HepG2 (cell line): ENCODE measurements around the gene MCFD2. TPM values are rescaled to one million over a fixed set of nuclear protein-coding genes. Genes with fewer than 3 reads are reported as not detected.
A peak's percentile ranks its signal among the peaks of the same experiment; 100 is the strongest.

Experiments
- ATAC-seq: fragments of 200-7000 bp; cut with Tn5 transposase; 3 replicates; pipeline ENCODE4 v1.9.1; 2020; ENCODE audit warnings: mild to moderate bottlenecking, moderate library complexity
- BruUV-seq: library from RNA; stranded (reverse); fragments of 400-500 nt; replicated peaks from 2 replicates; lab custom pipeline; 2021; lab: Mats Ljungman, UMichigan
- CTCF ChIA-PET: fragments of 300-600 bp; formaldehyde crosslinking; extraction: SDS; loops from one replicate; lab custom pipeline; 2021; ENCODE audit warnings: low total read pairs, inconsistent platforms, low intra/inter-chr PET ratio; lab: Yijun Ruan, JAX
- POLR2A ChIA-PET: fragments of 350-600 bp; sonication (Branson Sonifier 250); formaldehyde crosslinking; loops from one replicate; lab custom pipeline; 2020; ENCODE audit warnings: antibody characterized with exemption, inconsistent platforms; lab: Yijun Ruan, JAX
- DNase-seq: peaks from one replicate; pipeline ENCODE4 v3.0.0-alpha.2; 2015; ENCODE audit warnings: low spot score
- FAIRE-seq: peaks from 3 replicates; lab custom pipeline; 2011; peaks lifted over from hg19 to GRCh38; lab: Jason Lieb, UNC
- H2AFZ ChIP-seq: one replicate; pipeline ENCODE4 v1.6.1; 2011; ENCODE audit warnings: low read length, inconsistent platforms
- H3K27ac ChIP-seq: fragments of 300-600 bp; 3 replicates; pipeline ENCODE4 v1.8.0; 2011; ENCODE audit warnings: mixed run types, mild to moderate bottlenecking, mixed read lengths, low read length, inconsistent platforms; ENCODE audit not compliant: insufficient read depth; ENCODE audit errors: extremely low read length
- H3K27me3 ChIP-seq, 2 experiments: fragments of 200-600 bp in 1 of 2; 2 replicates in 1 of 2; 3 replicates in 1 of 2; pipeline versions ENCODE4 v1.6.0 to v1.8.0; 2011; ENCODE audit warnings: low read length in 2 of 2, mild to moderate bottlenecking in 2 of 2, moderate library complexity in 2 of 2, inconsistent platforms in 1 of 2; ENCODE audit not compliant: insufficient read depth in 2 of 2, control insufficient read depth in 1 of 2
- H3K36me3 ChIP-seq, 2 experiments: fragments of 200-600 bp in 1 of 2; replicated peaks in 1 of 2; 2 replicates in 1 of 2; 3 replicates in 1 of 2; pipeline versions ENCODE4 v1.5.1 to v1.8.0; 2011; ENCODE audit warnings: low read length in 2 of 2, inconsistent platforms in 1 of 2; ENCODE audit not compliant: insufficient read depth in 2 of 2, control insufficient read depth in 1 of 2
- H3K4me1 ChIP-seq: 2 replicates; pipeline ENCODE4 v1.5.1; 2012; ENCODE audit warnings: low read length, inconsistent platforms; ENCODE audit not compliant: insufficient read depth
- H3K4me2 ChIP-seq: 2 replicates; pipeline ENCODE4 v1.6.0; 2011; ENCODE audit warnings: low read depth, low read length, inconsistent platforms
- H3K4me3 ChIP-seq, 3 experiments: fragments of 200-600 bp in 1 of 3; sonication (generic), shearing (Covaris generic) in 1 of 3; replicated peaks in 1 of 3; 2 replicates each; pipeline ENCODE4 v1.5.1; 2011 to 2016; ENCODE audit warnings: low read length in 3 of 3, inconsistent platforms in 2 of 3, low read depth in 2 of 3, mild to moderate bottlenecking in 2 of 3, control low read depth in 1 of 3, mixed read lengths in 1 of 3; ENCODE audit not compliant: insufficient read depth in 1 of 3
- H3K79me2 ChIP-seq: one replicate; pipeline ENCODE4 v1.6.1; 2011; ENCODE audit warnings: low read length, inconsistent platforms; ENCODE audit not compliant: insufficient read depth
- H3K9ac ChIP-seq: 2 replicates; pipeline ENCODE4 v1.6.0; 2011; ENCODE audit warnings: mild to moderate bottlenecking, low read depth, low read length, inconsistent platforms; ENCODE audit not compliant: insufficient read depth
- H3K9me3 ChIP-seq: 2 replicates; pipeline ENCODE4 v1.5.1; 2012; ENCODE audit warnings: mild to moderate bottlenecking, low read length
- H4K20me1 ChIP-seq: 2 replicates; pipeline ENCODE4 v1.6.0; 2011; ENCODE audit warnings: inconsistent platforms, mild to moderate bottlenecking, low read length, moderate library complexity; ENCODE audit not compliant: insufficient read depth
- FOXA1 ChIP-seq, 2 experiments: fragments of 450-650 bp in 1 of 2; sonication (generic) in 1 of 2; formaldehyde crosslinking in 1 of 2; IDR thresholded peaks; 2 replicates each; pipeline versions ENCODE4 v1.4.0 to v1.6.1; 2016 to 2020; ENCODE audit warnings: missing genetic modification reagents in 1 of 2
- POLR2AphosphoS5 ChIP-seq: IDR thresholded peaks from 2 replicates; pipeline ENCODE4 v1.6.1; 2012; ENCODE audit warnings: low read depth, low read length
- SALL1 ChIP-seq: sonication (generic); formaldehyde crosslinking; IDR thresholded peaks from 2 replicates; pipeline ENCODE4 v1.8.0; 2022; ENCODE audit warnings: mild to moderate bottlenecking, missing genetic modification reagents
- TEAD3 ChIP-seq: optimal IDR thresholded peaks from 2 replicates; pipeline ENCODE3; 2016; ENCODE audit warnings: borderline replicate concordance
- ZNF780A ChIP-seq: sonication (generic); formaldehyde crosslinking; IDR thresholded peaks from 2 replicates; pipeline ENCODE4 v1.8.0; 2022; ENCODE audit warnings: mild to moderate bottlenecking, missing genetic modification reagents, moderate library complexity
- WGBS: methylation state at CpG from one replicate; pipeline ENCODE4 v1.1.6; 2017; ENCODE audit warnings: low lambda C conversion rate; 5-methylcytosine and 5-hydroxymethylcytosine counted together
- in situ Hi-C: cut with HindIII; loops from 2 replicates; pipeline ENCODE4 v1.10.0; 2017; ENCODE audit warnings: low pct_unique_long_range_greater_than_20kb; ENCODE audit not compliant: extremely low pct_ligation_motif_present
- intact Hi-C: fragments of 100-400 bp; cut with micrococcal nuclease; formaldehyde crosslinking; loops from one replicate; pipeline ENCODE4 v1.10.0; 2022; ENCODE audit not compliant: unreplicated experiment
- polyA plus RNA-seq, 8 experiments: library from polyadenylated mRNA; depleted of rRNA in 3 of 8; stranded (reverse) in 7 of 8; unstranded in 1 of 8; fragments of >200 nt; fragmentation: Illumina TruSeq in 4 of 8; extraction: Trizol in 4 of 8; gene quantifications; 2 replicates each; pipeline versions ENCODE4 v1.2.1 to v1.2.3, GENCODE V29; 2011 to 2016; ENCODE audit warnings: low read depth in 4 of 8, missing spikeins in 1 of 8, mixed read lengths in 1 of 8; ENCODE audit not compliant: insufficient read depth in 1 of 8
- total RNA-seq, 5 experiments: library from RNA; depleted of rRNA; stranded (reverse); fragments of >200 nt; fragmentation: Illumina TruSeq; extraction: Trizol; gene quantifications; 2 replicates each; pipeline ENCODE4 v1.2.3, GENCODE V29; 2016; ENCODE audit warnings: low read depth in 1 of 5
- TF ChIP-seq, protein P1 (sequence below): sonication (generic); formaldehyde crosslinking; IDR thresholded peaks from 2 replicates; pipeline ENCODE4 v1.5.1; 2020; ENCODE audit warnings: mild to moderate bottlenecking, missing genetic modification reagents, moderate library complexity
- TF ChIP-seq, protein P2 (sequence below): sonication (generic); formaldehyde crosslinking; IDR thresholded peaks from 2 replicates; pipeline ENCODE4 v1.4.0; 2020; ENCODE audit warnings: missing genetic modification reagents

Gene MCFD2
- total and polyA plus RNA-seq, 2 of the 13 experiments (the other 11 are each of a cell fraction or from before 2014, with no cell fraction given): 183 to 232 TPM

GRCh38 chr2:46964835-46965560 is 49.4 kb upstream of the MCFD2 start:
- H2AFZ ChIP-seq: no peak overlapping the region
- TF ChIP-seq POLR2AphosphoS5 (no peak), TEAD3 (peak; percentile 47), FOXA1 (IDR thresholded peaks at IDR 0.05) (no peak), FOXA1 (CRISPR knock-in tag; IDR thresholded peaks at IDR 0.05) (peak; percentile 60; the same call in 1 of the 2 replicates), ZNF780A (no peak), SALL1 (peak; percentile 7; the same call in 1 of the 2 replicates)
- TF ChIP-seq, protein P1, sequence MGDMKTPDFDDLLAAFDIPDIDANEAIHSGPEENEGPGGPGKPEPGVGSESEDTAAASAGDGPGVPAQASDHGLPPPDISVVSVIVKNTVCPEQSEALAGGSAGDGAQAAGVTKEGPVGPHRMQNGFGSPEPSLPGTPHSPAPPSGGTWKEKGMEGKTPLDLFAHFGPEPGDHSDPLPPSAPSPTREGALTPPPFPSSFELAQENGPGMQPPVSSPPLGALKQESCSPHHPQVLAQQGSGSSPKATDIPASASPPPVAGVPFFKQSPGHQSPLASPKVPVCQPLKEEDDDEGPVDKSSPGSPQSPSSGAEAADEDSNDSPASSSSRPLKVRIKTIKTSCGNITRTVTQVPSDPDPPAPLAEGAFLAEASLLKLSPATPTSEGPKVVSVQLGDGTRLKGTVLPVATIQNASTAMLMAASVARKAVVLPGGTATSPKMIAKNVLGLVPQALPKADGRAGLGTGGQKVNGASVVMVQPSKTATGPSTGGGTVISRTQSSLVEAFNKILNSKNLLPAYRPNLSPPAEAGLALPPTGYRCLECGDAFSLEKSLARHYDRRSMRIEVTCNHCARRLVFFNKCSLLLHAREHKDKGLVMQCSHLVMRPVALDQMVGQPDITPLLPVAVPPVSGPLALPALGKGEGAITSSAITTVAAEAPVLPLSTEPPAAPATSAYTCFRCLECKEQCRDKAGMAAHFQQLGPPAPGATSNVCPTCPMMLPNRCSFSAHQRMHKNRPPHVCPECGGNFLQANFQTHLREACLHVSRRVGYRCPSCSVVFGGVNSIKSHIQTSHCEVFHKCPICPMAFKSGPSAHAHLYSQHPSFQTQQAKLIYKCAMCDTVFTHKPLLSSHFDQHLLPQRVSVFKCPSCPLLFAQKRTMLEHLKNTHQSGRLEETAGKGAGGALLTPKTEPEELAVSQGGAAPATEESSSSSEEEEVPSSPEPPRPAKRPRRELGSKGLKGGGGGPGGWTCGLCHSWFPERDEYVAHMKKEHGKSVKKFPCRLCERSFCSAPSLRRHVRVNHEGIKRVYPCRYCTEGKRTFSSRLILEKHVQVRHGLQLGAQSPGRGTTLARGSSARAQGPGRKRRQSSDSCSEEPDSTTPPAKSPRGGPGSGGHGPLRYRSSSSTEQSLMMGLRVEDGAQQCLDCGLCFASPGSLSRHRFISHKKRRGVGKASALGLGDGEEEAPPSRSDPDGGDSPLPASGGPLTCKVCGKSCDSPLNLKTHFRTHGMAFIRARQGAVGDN (CRISPR knock-in tag): peak; percentile 59
- TF ChIP-seq, protein P2, sequence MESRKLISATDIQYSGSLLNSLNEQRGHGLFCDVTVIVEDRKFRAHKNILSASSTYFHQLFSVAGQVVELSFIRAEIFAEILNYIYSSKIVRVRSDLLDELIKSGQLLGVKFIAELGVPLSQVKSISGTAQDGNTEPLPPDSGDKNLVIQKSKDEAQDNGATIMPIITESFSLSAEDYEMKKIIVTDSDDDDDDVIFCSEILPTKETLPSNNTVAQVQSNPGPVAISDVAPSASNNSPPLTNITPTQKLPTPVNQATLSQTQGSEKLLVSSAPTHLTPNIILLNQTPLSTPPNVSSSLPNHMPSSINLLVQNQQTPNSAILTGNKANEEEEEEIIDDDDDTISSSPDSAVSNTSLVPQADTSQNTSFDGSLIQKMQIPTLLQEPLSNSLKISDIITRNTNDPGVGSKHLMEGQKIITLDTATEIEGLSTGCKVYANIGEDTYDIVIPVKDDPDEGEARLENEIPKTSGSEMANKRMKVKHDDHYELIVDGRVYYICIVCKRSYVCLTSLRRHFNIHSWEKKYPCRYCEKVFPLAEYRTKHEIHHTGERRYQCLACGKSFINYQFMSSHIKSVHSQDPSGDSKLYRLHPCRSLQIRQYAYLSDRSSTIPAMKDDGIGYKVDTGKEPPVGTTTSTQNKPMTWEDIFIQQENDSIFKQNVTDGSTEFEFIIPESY (CRISPR knock-in tag): peak; percentile 30; the same call in 1 of the 2 replicates
- no peaks in the 10 kb centered on the region for H3K27me3 ChIP-seq
- no peaks in the 10 kb centered on the region for H4K20me1 ChIP-seq
- POLR2A ChIA-PET: interaction anchor here (1.2 to 4.2 kb wide), 2 partner anchors 10 to 49 kb away, joined by 3 to 27 read pairs; no protein-coding TSS in a partner anchor
- ATAC-seq (peak; percentile 15), FAIRE-seq (peak; percentile 44), DNase-seq (peak; percentile 35)
- intact Hi-C loops (loop anchor here (5.0 kb wide), 1 partner anchor 1353 kb away; the partner anchor contains the start of gene SRBD1), in situ Hi-C loops (no loop called here)
- peak overlapping the region; percentile 50 for H3K27ac ChIP-seq
- H3K36me3 ChIP-seq: peaks cover 3 to 12% of the 10 kb centered on the region in 2 experiments; a peak in 2 of 5 replicates
- peaks cover 10% of the 10 kb centered on the region for H3K79me2 ChIP-seq
- no peak overlapping the region for H3K4me3 ChIP-seq
- CTCF ChIA-PET: no interaction called here
- WGBS: 70% methylated on average over 12 of the region's 12 CpGs
- BruUV-seq: no TSS peak
- H3K4me2 ChIP-seq: no peak overlapping the region
- no peaks in the 10 kb centered on the region for H3K9me3 ChIP-seq
- no peak overlapping the region for H3K9ac ChIP-seq
- peaks cover 79% of the 10 kb centered on the region for H3K4me1 ChIP-seq
